Thyroid gland (tissue), 4 donors: ENCODE measurements around the gene CDH18. TPM values are rescaled to one million over a fixed set of nuclear protein-coding genes. Genes with fewer than 3 reads are reported as not detected.

Experiments
- DNase-seq, 2 donors: peaks; one replicate each; pipeline ENCODE4 v3.0.0-alpha.2; 2019
- H3K27ac ChIP-seq, 3 donors: fragments of 200-600 bp; sonication (generic); 1 replicate in 2 of 3; 2 replicates in 1 of 3; pipeline ENCODE4 v1.5.1; 2016 to 2019; ENCODE audit warnings: mild to moderate bottlenecking in 1 of 3, moderate library complexity in 1 of 3
- H3K27me3 ChIP-seq: fragments of 200-600 bp; sonication (generic); one replicate; pipeline ENCODE4 v1.5.1; 2019
- H3K36me3 ChIP-seq, 2 donors: fragments of 200-600 bp; sonication (generic); one replicate each; pipeline ENCODE4 v1.5.1; 2016 to 2019
- H3K4me1 ChIP-seq, 2 donors: fragments of 200-600 bp; sonication (generic); one replicate each; pipeline ENCODE4 v1.5.1; 2017 to 2019
- H3K4me3 ChIP-seq, 3 donors: fragments of 200-600 bp; sonication (generic); replicated peaks in 1 of 3; 1 replicate in 2 of 3; 2 replicates in 1 of 3; pipeline ENCODE4 v1.5.1; 2016; ENCODE audit warnings: mild to moderate bottlenecking in 1 of 3
- H3K9me3 ChIP-seq: fragments of 200-600 bp; sonication (generic); one replicate; pipeline ENCODE4 v1.5.1; 2017
- CTCF ChIP-seq, 6 experiments: fragments of 200-600 bp in 3 of 6; fragments of 450-650 bp in 3 of 6; sonication (generic) in 3 of 6; IDR thresholded peaks; one replicate each; pipeline ENCODE4 v1.5.1; 2016 to 2019; ENCODE audit warnings: antibody characterized with exemption in 6 of 6, mild to moderate bottlenecking in 2 of 6, inconsistent platforms in 1 of 6, moderate library complexity in 1 of 6
- POLR2A ChIP-seq, 2 donors: fragments of 450-650 bp; IDR thresholded peaks; one replicate each; pipeline ENCODE4 v1.6.1; 2017; ENCODE audit warnings: antibody characterized with exemption in 2 of 2, mild to moderate bottlenecking in 2 of 2, moderate library complexity in 1 of 2
- WGBS, 2 donors: methylation state at CpG; one replicate each; pipeline ENCODE4 v1.1.5; 2017; 5-methylcytosine and 5-hydroxymethylcytosine counted together
- intact Hi-C: fragments of 100-400 bp; cut with DNase I; formaldehyde crosslinking; loops from one replicate; pipeline ENCODE4 v1.15.1; 2023
- total RNA-seq, 4 donors: library from RNA; depleted of rRNA; stranded (reverse); fragments of >200 nt; gene quantifications; one replicate each; pipeline ENCODE4 v1.2.3, GENCODE V29; 2016

CDH18 gene
- total RNA-seq, 4 donors from 2014 or later: not detected

- WGBS, 2 donors: 76 to 82% methylated on average over 4 of the region's 4 CpGs
- TF ChIP-seq POLR2A (IDR thresholded peaks at IDR 0.05) (no peak), CTCF (IDR thresholded peaks at IDR 0.05) (no peak)
- DNase-seq: no peak
- H3K27me3 ChIP-seq: no peaks in the 10 kb centered on the region
- H3K9me3 ChIP-seq: no peaks in the 10 kb centered on the region
- intact Hi-C loops: no loop called here
- H3K4me1 ChIP-seq: no peaks in the 10 kb centered on the region
- H3K4me3 ChIP-seq: no peak overlapping the region
- H3K27ac ChIP-seq: no peak overlapping the region
- no peaks in the 10 kb centered on the region for H3K36me3 ChIP-seq
These were observed 455.1 kb downstream of the CDH18 start for GRCh38 chr5:19532936-19533335.

DNA sequence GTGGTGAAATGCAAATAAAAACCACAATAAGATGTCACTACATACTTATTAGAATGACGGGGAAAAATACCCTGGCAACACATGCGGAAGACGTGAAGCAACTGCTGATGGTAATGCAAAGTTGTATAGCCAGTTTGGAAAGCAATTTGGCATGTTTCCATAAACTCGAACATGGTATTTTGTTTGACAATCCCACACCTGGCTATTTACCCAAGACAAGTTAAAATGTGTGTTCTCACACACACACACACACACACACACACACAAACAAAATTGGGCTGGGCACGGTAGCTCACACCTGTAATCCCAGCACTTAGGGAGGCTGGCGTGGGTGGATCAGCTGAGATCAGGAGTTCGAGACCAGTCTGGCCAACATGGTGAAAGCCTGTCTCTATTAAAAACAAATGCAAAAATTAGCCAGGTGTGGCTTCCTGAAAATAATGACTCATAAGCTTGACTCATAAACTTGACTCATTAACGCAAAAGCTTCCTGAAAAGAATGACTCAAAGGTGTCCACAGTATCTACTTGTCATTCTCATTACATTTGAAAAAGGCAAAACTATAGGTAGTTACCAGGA is 456.5 kb downstream of the CDH18 start:
- H3K27me3 ChIP-seq: no peaks in the 10 kb centered on the region
- no peaks in the 10 kb centered on the region for H3K4me1 ChIP-seq
- TF ChIP-seq CTCF (IDR thresholded peaks at IDR 0.05) (no peak), POLR2A (IDR thresholded peaks at IDR 0.05) (no peak)
- H3K27ac ChIP-seq: no peak overlapping the region
- intact Hi-C loops: no loop called here
- WGBS, 2 donors: 78 to 81% methylated on average over 8 of the region's 8 CpGs
- H3K36me3 ChIP-seq: no peaks in the 10 kb centered on the region
- no peak for DNase-seq
- H3K4me3 ChIP-seq: no peak overlapping the region
- no peaks in the 10 kb centered on the region for H3K9me3 ChIP-seq

DNA sequence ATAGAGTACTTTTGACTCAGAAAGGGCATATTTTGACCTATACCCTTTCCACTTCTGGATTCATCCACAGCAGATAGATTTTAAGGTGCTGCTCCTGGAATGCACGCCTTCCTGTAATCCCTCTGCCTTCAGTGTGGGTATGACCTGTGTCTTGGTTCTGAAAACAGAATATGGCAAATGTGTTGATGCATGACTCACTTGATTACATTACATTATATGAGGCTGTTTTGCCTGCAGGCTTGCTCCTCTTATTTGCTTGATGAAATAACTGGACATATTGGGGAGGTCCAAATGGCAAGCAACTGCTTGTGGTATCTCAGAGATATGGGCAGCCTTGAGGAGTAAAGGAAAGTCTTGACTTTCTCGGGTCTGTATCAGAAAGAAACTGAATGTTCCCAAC is 468.6 kb downstream of the CDH18 start:
- H3K36me3 ChIP-seq: no peaks in the 10 kb centered on the region
- H3K4me3 ChIP-seq: no peak overlapping the region
- TF ChIP-seq CTCF (IDR thresholded peaks at IDR 0.05) (no peak), POLR2A (IDR thresholded peaks at IDR 0.05) (no peak)
- WGBS, 2 donors: 68 to 93% methylated on average over 2 of the region's 2 CpGs
- no peaks in the 10 kb centered on the region for H3K4me1 ChIP-seq
- intact Hi-C loops: no loop called here
- DNase-seq: no peak
- no peaks in the 10 kb centered on the region for H3K9me3 ChIP-seq
- no peak overlapping the region for H3K27ac ChIP-seq
- H3K27me3 ChIP-seq: no peaks in the 10 kb centered on the region

DNA sequence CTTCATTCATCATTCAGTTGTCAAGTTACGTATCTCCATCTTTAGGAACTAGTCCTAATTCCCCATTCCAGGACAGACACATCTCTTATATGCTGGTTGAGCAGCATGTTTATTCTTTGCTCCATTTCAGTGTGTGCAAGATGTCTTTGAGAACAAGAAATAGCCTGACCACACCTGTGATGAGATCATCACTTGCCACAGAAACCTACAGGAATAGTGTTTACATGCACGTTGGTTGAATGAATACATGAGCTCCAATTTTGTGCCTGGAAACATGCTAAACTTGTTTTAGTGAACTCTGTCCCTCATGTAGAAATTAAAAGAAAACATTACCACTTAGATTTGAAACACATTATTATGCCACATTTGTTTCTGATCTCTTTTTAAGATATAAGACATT is 489.1 kb downstream of the CDH18 start:
- WGBS, 2 donors: 82 to 83% methylated on average over 2 of the region's 2 CpGs
- no peak for DNase-seq
- H3K27ac ChIP-seq: no peak overlapping the region
- H3K4me3 ChIP-seq: no peak overlapping the region
- no peaks in the 10 kb centered on the region for H3K27me3 ChIP-seq
- TF ChIP-seq CTCF (IDR thresholded peaks at IDR 0.05) (no peak), POLR2A (IDR thresholded peaks at IDR 0.05) (no peak)
- intact Hi-C loops: no loop called here
- no peaks in the 10 kb centered on the region for H3K4me1 ChIP-seq
- no peaks in the 10 kb centered on the region for H3K9me3 ChIP-seq
- no peaks in the 10 kb centered on the region for H3K36me3 ChIP-seq

DNA sequence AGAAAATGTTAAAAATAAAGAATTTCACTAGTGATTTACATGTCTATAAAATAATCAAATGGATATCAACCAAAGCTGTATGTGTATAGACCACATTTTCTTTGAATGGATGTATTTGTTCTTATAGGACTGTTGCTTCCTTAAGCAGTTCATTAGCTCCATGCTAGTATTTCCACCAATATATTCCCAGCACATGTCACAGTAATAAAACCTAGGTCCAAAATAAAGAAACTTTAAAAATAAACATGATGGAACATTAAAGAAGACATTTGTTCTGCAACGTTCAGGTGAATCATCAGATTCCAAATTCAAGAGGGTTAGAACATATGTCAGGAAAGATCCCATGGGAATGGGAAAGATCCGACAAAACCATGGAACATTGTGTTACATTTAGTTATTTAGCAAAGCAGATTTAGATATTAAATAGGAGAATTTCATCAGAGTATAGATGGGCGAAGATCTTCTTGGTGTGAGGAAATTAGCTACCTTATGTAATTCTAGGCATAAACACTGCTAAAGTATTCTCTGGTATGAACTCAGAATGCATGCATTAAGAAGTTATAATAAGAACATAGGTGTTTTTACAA is 490.7 kb downstream of the CDH18 start:
- WGBS, 2 donors: 73 to 84% methylated on average over 3 of the region's 3 CpGs
- H3K36me3 ChIP-seq: no peaks in the 10 kb centered on the region
- H3K27ac ChIP-seq: no peak overlapping the region
- TF ChIP-seq POLR2A (IDR thresholded peaks at IDR 0.05) (no peak), CTCF (IDR thresholded peaks at IDR 0.05) (no peak)
- H3K27me3 ChIP-seq: no peaks in the 10 kb centered on the region
- DNase-seq: no peak
- no peaks in the 10 kb centered on the region for H3K4me1 ChIP-seq
- intact Hi-C loops: no loop called here
- H3K9me3 ChIP-seq: no peaks in the 10 kb centered on the region
- H3K4me3 ChIP-seq: no peak overlapping the region
